ENCODE measurements around the gene LRRC7. TPM values are rescaled to one million over a fixed set of nuclear protein-coding genes. Genes with fewer than 3 reads are reported as not detected.
"Not testable (repeated sequence)": the region's sequence is repeated elsewhere in the genome, so short reads cannot be mapped to it uniquely, and the experiment has no call there.

The LRRC7 gene
- total and polyA plus RNA-seq, 9 donors, result 9.0 to 28.6 (median 12.8) TPM

GRCh38 chr1:69847670-69848069 is 279.9 kb downstream of the LRRC7 start:
- H3K9me3 ChIP-seq (replicated peaks; ENCODE audit: control insufficient read depth, low read depth, low read length), result no peaks in the 10 kb centered on the region
- no peaks in the 10 kb centered on the region for H3K36me3 ChIP-seq (ENCODE audit: control insufficient read depth, insufficient read depth, low read length)
- H3K27ac ChIP-seq (ENCODE audit: low read length), result no peak overlapping the region
- H3K4me1 ChIP-seq (ENCODE audit: control insufficient read depth, insufficient read depth, low read length), result no peaks in the 10 kb centered on the region
- no peaks in the 10 kb centered on the region for H3K27me3 ChIP-seq (ENCODE audit: control insufficient read depth, insufficient read depth, low read length)
- no peak overlapping the region for H3K4me3 ChIP-seq (ENCODE audit: low read length)
- 90% methylated on average over 1 of the region's 4 CpGs for WGBS (ENCODE audit: insufficient coverage)
- DNase-seq, result no peak

- 57% methylated on average over 1 of the region's 4 CpGs for WGBS (ENCODE audit: insufficient coverage)
- DNase-seq, result no peak
Observed at GRCh38 chr1:69852151-69852550, 284.4 kb downstream of the LRRC7 start.

GRCh38 chr1:69852706-69853105 is 285.0 kb downstream of the LRRC7 start:
- no peak overlapping the region for H3K27ac ChIP-seq (ENCODE audit: low read length)
- H3K36me3 ChIP-seq (ENCODE audit: control insufficient read depth, insufficient read depth, low read length), result no peaks in the 10 kb centered on the region
- no peaks in the 10 kb centered on the region for H3K4me1 ChIP-seq (ENCODE audit: control insufficient read depth, insufficient read depth, low read length)
- H3K9me3 ChIP-seq (replicated peaks; ENCODE audit: control insufficient read depth, low read depth, low read length), result no peaks in the 10 kb centered on the region
- no peak overlapping the region for H3K4me3 ChIP-seq (ENCODE audit: low read length)
- H3K27me3 ChIP-seq (ENCODE audit: control insufficient read depth, insufficient read depth, low read length), result no peaks in the 10 kb centered on the region
- DNase-seq, result peak; percentile 25

More at GRCh38 chr1:69852151-69852550, 284.4 kb downstream of the LRRC7 start:
- no peak overlapping the region for H3K27ac ChIP-seq (ENCODE audit: low read length)
- no peaks in the 10 kb centered on the region for H3K4me1 ChIP-seq (ENCODE audit: control insufficient read depth, insufficient read depth, low read length)
- no peaks in the 10 kb centered on the region for H3K36me3 ChIP-seq (ENCODE audit: control insufficient read depth, insufficient read depth, low read length)
- no peak overlapping the region for H3K4me3 ChIP-seq (ENCODE audit: low read length)
- H3K9me3 ChIP-seq (replicated peaks; ENCODE audit: control insufficient read depth, low read depth, low read length), result no peaks in the 10 kb centered on the region
- no peaks in the 10 kb centered on the region for H3K27me3 ChIP-seq (ENCODE audit: control insufficient read depth, insufficient read depth, low read length)

- Histone ChIP-seq H3K9me3 (replicated peaks; ENCODE audit: control insufficient read depth, low read depth, low read length) (no peaks in the 10 kb centered on the region), H3K27ac (ENCODE audit: low read length) (no peak overlapping the region), H3K27me3 (ENCODE audit: control insufficient read depth, insufficient read depth, low read length) (no peaks in the 10 kb centered on the region), H3K36me3 (ENCODE audit: control insufficient read depth, insufficient read depth, low read length) (no peaks in the 10 kb centered on the region), H3K4me3 (ENCODE audit: low read length) (no peak overlapping the region), H3K4me1 (ENCODE audit: control insufficient read depth, insufficient read depth, low read length) (no peaks in the 10 kb centered on the region)
- no CpG with 5 or more reads among the region's 1 CpG for WGBS (ENCODE audit: insufficient coverage)
- DNase-seq, result no peak
Observed at GRCh38 chr1:69858534-69858933, 290.8 kb downstream of the LRRC7 start.

- DNase-seq, result no peak
- no peak overlapping the region for H3K4me3 ChIP-seq (ENCODE audit: low read length)
- no peak overlapping the region for H3K27ac ChIP-seq (ENCODE audit: low read length)
- no peaks in the 10 kb centered on the region for H3K4me1 ChIP-seq (ENCODE audit: control insufficient read depth, insufficient read depth, low read length)
- no peaks in the 10 kb centered on the region for H3K27me3 ChIP-seq (ENCODE audit: control insufficient read depth, insufficient read depth, low read length)
- WGBS (ENCODE audit: insufficient coverage), result 94% methylated on average over 4 of the region's 5 CpGs
- H3K36me3 ChIP-seq (ENCODE audit: control insufficient read depth, insufficient read depth, low read length), result no peaks in the 10 kb centered on the region
- no peaks in the 10 kb centered on the region for H3K9me3 ChIP-seq (replicated peaks; ENCODE audit: control insufficient read depth, low read depth, low read length)
Observed at GRCh38 chr1:69861641-69862040, 293.9 kb downstream of the LRRC7 start.

GRCh38 chr1:69862906-69863305 is 295.2 kb downstream of the LRRC7 start:
- H3K9me3 ChIP-seq (replicated peaks; ENCODE audit: control insufficient read depth, low read depth, low read length), result no peaks in the 10 kb centered on the region
- H3K27me3 ChIP-seq (ENCODE audit: control insufficient read depth, insufficient read depth, low read length), result no peaks in the 10 kb centered on the region
- H3K36me3 ChIP-seq (ENCODE audit: control insufficient read depth, insufficient read depth, low read length), result no peaks in the 10 kb centered on the region
- H3K27ac ChIP-seq (ENCODE audit: low read length), result no peak overlapping the region
- no peak overlapping the region for H3K4me3 ChIP-seq (ENCODE audit: low read length)
- WGBS (ENCODE audit: insufficient coverage), result 90% methylated on average over 1 of the region's 1 CpG
- H3K4me1 ChIP-seq (ENCODE audit: control insufficient read depth, insufficient read depth, low read length), result no peaks in the 10 kb centered on the region
- DNase-seq, result no peak

- no peaks in the 10 kb centered on the region for H3K36me3 ChIP-seq (ENCODE audit: control insufficient read depth, insufficient read depth, low read length)
- H3K27ac ChIP-seq (ENCODE audit: low read length), result no peak overlapping the region
- no peak for DNase-seq
- H3K27me3 ChIP-seq (ENCODE audit: control insufficient read depth, insufficient read depth, low read length), result no peaks in the 10 kb centered on the region
- no peak overlapping the region for H3K4me3 ChIP-seq (ENCODE audit: low read length)
- H3K4me1 ChIP-seq (ENCODE audit: control insufficient read depth, insufficient read depth, low read length), result no peaks in the 10 kb centered on the region
- no peaks in the 10 kb centered on the region for H3K9me3 ChIP-seq (replicated peaks; ENCODE audit: control insufficient read depth, low read depth, low read length)
- WGBS (ENCODE audit: insufficient coverage), result 100% methylated on average over 1 of the region's 1 CpG
Observed at GRCh38 chr1:69863704-69864103, 296.0 kb downstream of the LRRC7 start.

- no peak for DNase-seq
- Histone ChIP-seq H3K4me1 (ENCODE audit: control insufficient read depth, insufficient read depth, low read length) (no peaks in the 10 kb centered on the region), H3K27ac (ENCODE audit: low read length) (no peak overlapping the region), H3K4me3 (ENCODE audit: low read length) (no peak overlapping the region), H3K27me3 (ENCODE audit: control insufficient read depth, insufficient read depth, low read length) (no peaks in the 10 kb centered on the region), H3K36me3 (ENCODE audit: control insufficient read depth, insufficient read depth, low read length) (no peaks in the 10 kb centered on the region), H3K9me3 (replicated peaks; ENCODE audit: control insufficient read depth, low read depth, low read length) (no peaks in the 10 kb centered on the region)
- WGBS (ENCODE audit: insufficient coverage), result no CpG with 5 or more reads among the region's 3 CpGs
Observed at GRCh38 chr1:69871412-69871811, 303.7 kb downstream of the LRRC7 start.

- no peaks in the 10 kb centered on the region for H3K4me1 ChIP-seq (ENCODE audit: control insufficient read depth, insufficient read depth, low read length)
- H3K27me3 ChIP-seq (ENCODE audit: control insufficient read depth, insufficient read depth, low read length), result no peaks in the 10 kb centered on the region
- no peak for DNase-seq
- H3K4me3 ChIP-seq (ENCODE audit: low read length), result no peak overlapping the region
- no peaks in the 10 kb centered on the region for H3K36me3 ChIP-seq (ENCODE audit: control insufficient read depth, insufficient read depth, low read length)
- H3K9me3 ChIP-seq (replicated peaks; ENCODE audit: control insufficient read depth, low read depth, low read length), result no peaks in the 10 kb centered on the region
- WGBS (ENCODE audit: insufficient coverage), result 71% methylated on average over 1 of the region's 3 CpGs
- H3K27ac ChIP-seq (ENCODE audit: low read length), result no peak overlapping the region
Observed at GRCh38 chr1:69878338-69878737, 310.6 kb downstream of the LRRC7 start.

- H3K9me3 ChIP-seq (replicated peaks; ENCODE audit: control insufficient read depth, low read depth, low read length), result peaks cover 14% of the 10 kb centered on the region
- no CpG with 5 or more reads among the region's 14 CpGs for WGBS (ENCODE audit: insufficient coverage)
- H3K4me1 ChIP-seq (ENCODE audit: control insufficient read depth, insufficient read depth, low read length); H3K36me3 ChIP-seq (ENCODE audit: control insufficient read depth, insufficient read depth, low read length); H3K27me3 ChIP-seq (ENCODE audit: control insufficient read depth, insufficient read depth, low read length); H3K27ac ChIP-seq (ENCODE audit: low read length); DNase-seq; H3K4me3 ChIP-seq (ENCODE audit: low read length): not testable (repeated sequence)
Observed at GRCh38 chr1:69888016-69888415, 320.3 kb downstream of the LRRC7 start.

GRCh38 chr1:69888657-69889056 is 320.9 kb downstream of the LRRC7 start:
- Histone ChIP-seq H3K4me1 (ENCODE audit: control insufficient read depth, insufficient read depth, low read length) (no peaks in the 10 kb centered on the region), H3K27ac (ENCODE audit: low read length) (no peak overlapping the region), H3K9me3 (replicated peaks; ENCODE audit: control insufficient read depth, low read depth, low read length) (peaks cover 14% of the 10 kb centered on the region), H3K4me3 (ENCODE audit: low read length) (no peak overlapping the region), H3K36me3 (ENCODE audit: control insufficient read depth, insufficient read depth, low read length) (no peaks in the 10 kb centered on the region), H3K27me3 (ENCODE audit: control insufficient read depth, insufficient read depth, low read length) (no peaks in the 10 kb centered on the region)
- WGBS (ENCODE audit: insufficient coverage), result 60% methylated on average over 1 of the region's 1 CpG
- DNase-seq, result no peak

All from muscle of leg (tissue), 11 donors.